ENCODE measurements around the gene CILP.

CILP gene

GRCh38 chr15:65223996-65224395 lies 12.7 kb upstream of the CILP start:
- DNase-seq: no peak

GRCh38 chr15:65222891-65223290 lies 11.6 kb upstream of the CILP start:
- DNase-seq: no peak

- no peak for DNase-seq
Measured at GRCh38 chr15:65221697-65222096, 10.4 kb upstream of the CILP start.

GRCh38 chr15:65219137-65219536 lies 7.9 kb upstream of the CILP start:
- DNase-seq: no peak

GRCh38 chr15:65217526-65218482 lies 6.5 kb upstream of the CILP start:
- no peak for DNase-seq

- no peak for DNase-seq
Measured at GRCh38 chr15:65215496-65215895, 4.2 kb upstream of the CILP start.

GRCh38 chr15:65214010-65214409 lies 2.7 kb upstream of the CILP start:
- no peak for DNase-seq

GRCh38 chr15:65213241-65213640 lies 2.0 kb upstream of the CILP start:
- no peak for DNase-seq

GRCh38 chr15:65212097-65212496 lies 824 bp upstream of the CILP start:
- DNase-seq: no peak

- DNase-seq: peak; percentile 86
Measured at GRCh38 chr15:65211482-65211982, 259 bp upstream of the CILP start.

GRCh38 chr15:65209701-65210643 lies 1.3 kb downstream of the CILP start:
- DNase-seq: peak; percentile 74

- no peak for DNase-seq
Measured at GRCh38 chr15:65208647-65209046, 2.6 kb downstream of the CILP start.

GRCh38 chr15:65207280-65207840 lies 3.9 kb downstream of the CILP start:
- DNase-seq: no peak

GRCh38 chr15:65206750-65207149 lies 4.5 kb downstream of the CILP start:
- no peak for DNase-seq

GRCh38 chr15:65204931-65205660 lies 6.2 kb downstream of the CILP start:
- DNase-seq: no peak

- DNase-seq: no peak
Measured at GRCh38 chr15:65204236-65204930, 6.9 kb downstream of the CILP start.

GRCh38 chr15:65201918-65202317 lies 9.4 kb downstream of the CILP start:
- no peak for DNase-seq

GRCh38 chr15:65198571-65198970 lies 12.7 kb downstream of the CILP start:
- DNase-seq: no peak

- DNase-seq: no peak
Measured at GRCh38 chr15:65197337-65197645, 14.0 kb downstream of the CILP start.

GRCh38 chr15:65196637-65197336 lies 14.5 kb downstream of the CILP start:
- no peak for DNase-seq

GRCh38 chr15:65195548-65195923 lies 15.7 kb downstream of the CILP start:
- DNase-seq: peak; percentile 88
